Gastroesophageal sphincter (tissue), 4 donors: Measurements from ENCODE around the gene RAP1GAP2. TPM values are rescaled to one million over a fixed set of nuclear protein-coding genes. Genes with fewer than 3 reads are reported as not detected.

ENCODE experiments used
- ATAC-seq: fragments of 150-250 bp; one replicate; pipeline ENCODE4 v1.9.1; 2016; ENCODE audit warnings: mild to moderate bottlenecking, moderate library complexity
- H3K27ac ChIP-seq, 4 donors: fragments of 200-600 bp; sonication (generic) in 3 of 4; 1 replicate in 3 of 4; 2 replicates in 1 of 4; pipeline ENCODE4 v1.5.1; 2016 to 2019
- H3K27me3 ChIP-seq: fragments of 200-600 bp; sonication (generic); one replicate; pipeline ENCODE4 v1.5.1; 2019
- H3K36me3 ChIP-seq, 2 donors: fragments of 200-600 bp; sonication (generic); one replicate each; pipeline ENCODE4 v1.5.1; 2019; ENCODE audit warnings: control low read depth in 1 of 2
- H3K4me1 ChIP-seq, 3 donors: fragments of 200-600 bp; sonication (generic); 1 replicate in 2 of 3; 2 replicates in 1 of 3; pipeline ENCODE4 v1.5.1; 2016 to 2019; ENCODE audit warnings: control low read depth in 2 of 3
- H3K4me3 ChIP-seq, 2 donors: fragments of 200-600 bp; sonication (generic); one replicate each; pipeline ENCODE4 v1.5.1; 2019; ENCODE audit warnings: mild to moderate bottlenecking in 1 of 2, moderate library complexity in 1 of 2
- H3K9me3 ChIP-seq, 3 donors: fragments of 200-600 bp; sonication (generic); one replicate each; pipeline ENCODE4 v1.5.1; 2017 to 2019; ENCODE audit warnings: control low read depth in 2 of 3
- CTCF ChIP-seq, 4 experiments: fragments of 200-600 bp in 2 of 4; fragments of 450-650 bp in 2 of 4; sonication (generic) in 1 of 4; IDR thresholded peaks; one replicate each; pipeline ENCODE4 v1.5.1; 2017 to 2019; ENCODE audit warnings: antibody characterized with exemption in 4 of 4, mild to moderate bottlenecking in 2 of 4, moderate library complexity in 2 of 4
- EP300 ChIP-seq: sonication (generic); formaldehyde crosslinking; IDR thresholded peaks from one replicate; pipeline ENCODE4 v1.6.1; 2017; ENCODE audit warnings: antibody characterized with exemption, mild to moderate bottlenecking
- POLR2A ChIP-seq, 2 donors: fragments of 450-650 bp; IDR thresholded peaks; one replicate each; pipeline ENCODE4 v1.6.1; 2017; ENCODE audit warnings: antibody characterized with exemption in 2 of 2, mild to moderate bottlenecking in 2 of 2, moderate library complexity in 1 of 2
- POLR2AphosphoS5 ChIP-seq: sonication (generic); formaldehyde crosslinking; IDR thresholded peaks from one replicate; pipeline ENCODE4 v1.6.1; 2017; ENCODE audit warnings: antibody characterized with exemption
- WGBS, 2 donors: methylation state at CpG; one replicate each; pipeline ENCODE4 v1.1.5; 2018; ENCODE audit warnings: low coverage in 1 of 2; 5-methylcytosine and 5-hydroxymethylcytosine counted together
- total RNA-seq, 4 donors: library from RNA; depleted of rRNA; stranded (reverse); fragments of >200 nt; gene quantifications; one replicate each; pipeline ENCODE4 v1.1.0, GENCODE V29; 2016

Gene RAP1GAP2
- total RNA-seq, 4 donors from 2014 or later, result 8.8 to 19.5 (median 11.3) TPM

GRCh38 chr17:2899906-2900305 lies 103.7 kb downstream of the RAP1GAP2 start:
- 51 to 67% methylated on average over 4 to 8 of the region's 9 CpGs for WGBS, 2 donors
- ATAC-seq, result no peak
- no peak overlapping the region for H3K27ac ChIP-seq
- TF ChIP-seq CTCF (IDR thresholded peaks at IDR 0.05) (no peak), POLR2AphosphoS5 (no peak), EP300 (no peak), POLR2A (IDR thresholded peaks at IDR 0.05) (no peak)
- no peaks in the 10 kb centered on the region for H3K27me3 ChIP-seq
- peaks cover 0 to 10% (median 0%) of the 10 kb centered on the region in 3 donors for H3K4me1 ChIP-seq
- H3K36me3 ChIP-seq, result no peaks in the 10 kb centered on the region
- no peak overlapping the region for H3K4me3 ChIP-seq
- no peaks in the 10 kb centered on the region for H3K9me3 ChIP-seq

GRCh38 chr17:2900842-2901241 lies 104.6 kb downstream of the RAP1GAP2 start:
- no peak for ATAC-seq
- H3K27ac ChIP-seq, result no peak overlapping the region
- no peaks in the 10 kb centered on the region for H3K9me3 ChIP-seq
- H3K27me3 ChIP-seq, result no peaks in the 10 kb centered on the region
- TF ChIP-seq CTCF (IDR thresholded peaks at IDR 0.05), result no peak
- TF ChIP-seq EP300, result no peak
- TF ChIP-seq POLR2A (IDR thresholded peaks at IDR 0.05), result no peak
- no peak for TF ChIP-seq POLR2AphosphoS5
- no peak overlapping the region for H3K4me3 ChIP-seq
- H3K36me3 ChIP-seq, result no peaks in the 10 kb centered on the region
- peaks cover 0 to 10% (median 0%) of the 10 kb centered on the region in 3 donors for H3K4me1 ChIP-seq
- whole genome bisulfite sequencing, 2 donors, result 88% methylated on average over 4 of the region's 9 CpGs; no CpG with 5 or more reads in 1 of the 2 donors

- no peak overlapping the region for H3K4me3 ChIP-seq
- no peak for TF ChIP-seq POLR2AphosphoS5
- no peak for TF ChIP-seq EP300
- TF ChIP-seq POLR2A (IDR thresholded peaks at IDR 0.05), result no peak
- TF ChIP-seq CTCF (IDR thresholded peaks at IDR 0.05), result no peak
- H3K36me3 ChIP-seq, result no peaks in the 10 kb centered on the region
- peaks cover 0 to 10% (median 0%) of the 10 kb centered on the region in 3 donors for H3K4me1 ChIP-seq
- H3K27me3 ChIP-seq, result no peaks in the 10 kb centered on the region
- 62% methylated on average over 4 of the region's 4 CpGs; no CpG with 5 or more reads in 1 of the 2 donors for WGBS, 2 donors
- H3K27ac ChIP-seq, result no peak overlapping the region
- no peaks in the 10 kb centered on the region for H3K9me3 ChIP-seq
- ATAC-seq, result no peak
Measured at GRCh38 chr17:2901582-2901981, 105.3 kb downstream of the RAP1GAP2 start.

GRCh38 chr17:2902546-2902945 lies 106.3 kb downstream of the RAP1GAP2 start:
- 80 to 89% methylated on average over 1 to 5 of the region's 9 CpGs for WGBS, 2 donors
- Histone ChIP-seq H3K9me3 (no peaks in the 10 kb centered on the region), H3K27me3 (no peaks in the 10 kb centered on the region), H3K27ac (no peak overlapping the region), H3K4me1 (peaks cover 0 to 10% (median 0%) of the 10 kb centered on the region in 3 donors), H3K36me3 (no peaks in the 10 kb centered on the region), H3K4me3 (no peak overlapping the region)
- no peak for TF ChIP-seq CTCF (IDR thresholded peaks at IDR 0.05)
- TF ChIP-seq POLR2AphosphoS5, result no peak
- TF ChIP-seq POLR2A (IDR thresholded peaks at IDR 0.05), result no peak
- no peak for TF ChIP-seq EP300
- ATAC-seq, result no peak

GRCh38 chr17:2903193-2903974 lies 107.1 kb downstream of the RAP1GAP2 start:
- Histone ChIP-seq H3K36me3 (no peaks in the 10 kb centered on the region), H3K9me3 (no peaks in the 10 kb centered on the region), H3K4me3 (no peak overlapping the region), H3K4me1 (peaks cover 0 to 10% (median 0%) of the 10 kb centered on the region in 3 donors), H3K27ac (no peak overlapping the region), H3K27me3 (no peaks in the 10 kb centered on the region)
- WGBS, 2 donors, result 64 to 66% methylated on average over 2 to 3 of the region's 8 CpGs
- no peak for ATAC-seq
- TF ChIP-seq CTCF (IDR thresholded peaks at IDR 0.05), result no peak
- no peak for TF ChIP-seq EP300
- no peak for TF ChIP-seq POLR2AphosphoS5
- no peak for TF ChIP-seq POLR2A (IDR thresholded peaks at IDR 0.05)
